ENCODE results near the gene CAMTA1. TPM values are rescaled to one million over a fixed set of nuclear protein-coding genes. Genes with fewer than 3 reads are reported as not detected.

The CAMTA1 gene
- polyA plus RNA-seq, 1 donor (not counting 4 experiments of a cell fraction or from before 2014, with no cell fraction given) = 51.4 TPM

- TF ChIP-seq CTCF (optimal IDR thresholded peaks at IDR 0.05 in 1 of 3, IDR thresholded peaks at IDR 0.05 in 1 of 3, conservative IDR thresholded peaks at IDR 0.05 in 1 of 3; ENCODE audit: extremely low read depth in 1 of 3, insufficient read depth in 2 of 3, low read length in 3 of 3) (no peak), EZH2 (IDR thresholded peaks at IDR 0.05; ENCODE audit: low read length) (no peak)
- no peak for FAIRE-seq
- Histone ChIP-seq H3K4me1 (ENCODE audit: control insufficient read depth, extremely low read depth, insufficient read depth, low read length) (peaks cover 21% of the 10 kb centered on the region), H3K27me3 (ENCODE audit: control insufficient read depth, extremely low read depth, insufficient read depth, low read length) (no peaks in the 10 kb centered on the region), H3K79me2 (ENCODE audit: control insufficient read depth, insufficient read depth, low read length) (no peaks in the 10 kb centered on the region), H3K9me3 (ENCODE audit: control insufficient read depth, low read depth, low read length) (no peaks in the 10 kb centered on the region), H3K9ac (ENCODE audit: control insufficient read depth, extremely low read depth, insufficient read depth, low read length) (no peak overlapping the region), H3K36me3 (ENCODE audit: control insufficient read depth in 2 of 2, extremely low read depth in 1 of 2, insufficient read depth in 2 of 2, low read length in 2 of 2) (no peaks in the 10 kb centered on the region), H4K20me1 (ENCODE audit: control insufficient read depth, extremely low read depth, insufficient read depth, low read length) (no peaks in the 10 kb centered on the region), H2AFZ (ENCODE audit: control insufficient read depth, low read length) (no peak overlapping the region), H3K4me2 (ENCODE audit: control insufficient read depth, extremely low read depth, insufficient read depth, low read depth, low read length) (no peak overlapping the region), H3K9me1 (ENCODE audit: control insufficient read depth, extremely low read depth, insufficient read depth, low read length) (no peaks in the 10 kb centered on the region), H3K4me3 (ENCODE audit: control insufficient read depth in 2 of 3, extremely low read depth in 1 of 3, insufficient read depth in 2 of 3, low read depth in 1 of 3, low read length in 3 of 3) (no peak overlapping the region), H3K27ac (ENCODE audit: control insufficient read depth, insufficient read depth, low read length) (no peak overlapping the region)
- DNase-seq (ENCODE audit: low read depth, low spot score) = no peak
- dilution Hi-C loops (cut with MboI; ENCODE audit: extremely low pct_ligation_motif_present, low sequenced_read_pairs) = no loop called here
Measured at GRCh38 chr1:7302126-7302525, 516.9 kb downstream of the CAMTA1 start.

- Histone ChIP-seq H4K20me1 (ENCODE audit: control insufficient read depth, extremely low read depth, insufficient read depth, low read length) (no peaks in the 10 kb centered on the region), H3K4me1 (ENCODE audit: control insufficient read depth, extremely low read depth, insufficient read depth, low read length) (peaks cover 21% of the 10 kb centered on the region), H3K4me2 (ENCODE audit: control insufficient read depth, extremely low read depth, insufficient read depth, low read depth, low read length) (no peak overlapping the region), H3K27ac (ENCODE audit: control insufficient read depth, insufficient read depth, low read length) (no peak overlapping the region), H3K9ac (ENCODE audit: control insufficient read depth, extremely low read depth, insufficient read depth, low read length) (no peak overlapping the region), H3K36me3 (ENCODE audit: control insufficient read depth in 2 of 2, extremely low read depth in 1 of 2, insufficient read depth in 2 of 2, low read length in 2 of 2) (no peaks in the 10 kb centered on the region), H3K27me3 (ENCODE audit: control insufficient read depth, extremely low read depth, insufficient read depth, low read length) (no peaks in the 10 kb centered on the region), H3K9me3 (ENCODE audit: control insufficient read depth, low read depth, low read length) (no peaks in the 10 kb centered on the region), H3K9me1 (ENCODE audit: control insufficient read depth, extremely low read depth, insufficient read depth, low read length) (no peaks in the 10 kb centered on the region), H2AFZ (ENCODE audit: control insufficient read depth, low read length) (no peak overlapping the region), H3K79me2 (ENCODE audit: control insufficient read depth, insufficient read depth, low read length) (no peaks in the 10 kb centered on the region), H3K4me3 (ENCODE audit: control insufficient read depth in 2 of 3, extremely low read depth in 1 of 3, insufficient read depth in 2 of 3, low read depth in 1 of 3, low read length in 3 of 3) (no peak overlapping the region)
- dilution Hi-C loops (cut with MboI; ENCODE audit: extremely low pct_ligation_motif_present, low sequenced_read_pairs) = no loop called here
- DNase-seq (ENCODE audit: low read depth, low spot score) = no peak
- no peak for TF ChIP-seq EZH2 (IDR thresholded peaks at IDR 0.05; ENCODE audit: low read length)
- peak in 2 of 3 experiments; percentile 15 to 26 for TF ChIP-seq CTCF (optimal IDR thresholded peaks at IDR 0.05 in 1 of 3, IDR thresholded peaks at IDR 0.05 in 1 of 3, conservative IDR thresholded peaks at IDR 0.05 in 1 of 3; ENCODE audit: extremely low read depth in 1 of 3, insufficient read depth in 2 of 3, low read length in 3 of 3)
- no peak for FAIRE-seq
Measured at GRCh38 chr1:7302873-7303272, 517.6 kb downstream of the CAMTA1 start.

All from keratinocyte (primary cell).